LoVo (cell line): ENCODE data around the gene SLC34A3.
"Not testable (repeated sequence)": the region's sequence is repeated elsewhere in the genome, so short reads cannot be mapped to it uniquely, and the experiment has no call there.

Experiments used
- DNase-seq: peaks from one replicate; pipeline ENCODE4 v3.0.0-alpha.2; 2016; ENCODE audit warnings: low spot score

Gene SLC34A3

GRCh38 chr9:137241490-137242268 is 11.0 kb downstream of the SLC34A3 start:
- DNase-seq, result peak; percentile 67

- no peak for DNase-seq
Measured at GRCh38 chr9:137242269-137243203, 11.8 kb downstream of the SLC34A3 start.

- DNase-seq, result not testable (repeated sequence)
Measured at GRCh38 chr9:137243266-137243625, 12.5 kb downstream of the SLC34A3 start.

GRCh38 chr9:137243626-137244485 is 13.2 kb downstream of the SLC34A3 start:
- DNase-seq, result no peak

GRCh38 chr9:137244486-137245449 is 14.1 kb downstream of the SLC34A3 start:
- DNase-seq, result no peak

GRCh38 chr9:137245450-137246421 is 15.0 kb downstream of the SLC34A3 start:
- DNase-seq, result no peak

GRCh38 chr9:137247135-137247915 is 16.6 kb downstream of the SLC34A3 start:
- no peak for DNase-seq

GRCh38 chr9:137247916-137248175 is 17.1 kb downstream of the SLC34A3 start:
- DNase-seq, result no peak

GRCh38 chr9:137250329-137251193 is 19.9 kb downstream of the SLC34A3 start:
- DNase-seq, result no peak

GRCh38 chr9:137251194-137251461 is 20.4 kb downstream of the SLC34A3 start, which contains the start of gene STPG3:
STPG3 (plus strand) TSS chr9:137251286; CDS start chr9:137251287, 1 bp downstream.
- DNase-seq, result no peak

GRCh38 chr9:137251490-137252268 is 21.0 kb downstream of the SLC34A3 start:
- DNase-seq, result no peak

GRCh38 chr9:137252555-137253506 is 22.1 kb downstream of the SLC34A3 start:
- DNase-seq, result no peak

- no peak for DNase-seq
Measured at GRCh38 chr9:137253717-137254623, 23.3 kb downstream of the SLC34A3 start.

GRCh38 chr9:137254624-137255447 is 24.1 kb downstream of the SLC34A3 start, which contains the start of gene NELFB:
NELFB (plus strand) TSS chr9:137255327.
- DNase-seq, result peak; percentile 91
